Prostate gland (tissue), 2 donors: ENCODE results near the gene GNAZ.

ENCODE experiments used
- POLR2A ChIP-seq: fragments of 450-650 bp; IDR thresholded peaks from one replicate; pipeline ENCODE4 v1.6.1; 2016; ENCODE audit warnings: antibody characterized with exemption, mild to moderate bottlenecking
- POLR2AphosphoS5 ChIP-seq: sonication (generic); formaldehyde crosslinking; IDR thresholded peaks from one replicate; pipeline ENCODE4 v1.6.1; 2017; ENCODE audit warnings: antibody characterized with exemption
- TF ChIP-seq, protein P1 (sequence below), 4 experiments: fragments of 200-600 bp in 2 of 4; fragments of 450-650 bp in 2 of 4; sonication (generic) in 2 of 4; IDR thresholded peaks; 1 replicate in 3 of 4; 2 replicates in 1 of 4; pipeline ENCODE4 v1.5.1; 2016 to 2019; ENCODE audit warnings: antibody characterized with exemption in 4 of 4, mild to moderate bottlenecking in 2 of 4, moderate library complexity in 2 of 4

GRCh38 chr22:23068832-23069385 is 1.4 kb upstream of the GNAZ start:
- no peak for TF ChIP-seq POLR2A
- TF ChIP-seq, protein P1, sequence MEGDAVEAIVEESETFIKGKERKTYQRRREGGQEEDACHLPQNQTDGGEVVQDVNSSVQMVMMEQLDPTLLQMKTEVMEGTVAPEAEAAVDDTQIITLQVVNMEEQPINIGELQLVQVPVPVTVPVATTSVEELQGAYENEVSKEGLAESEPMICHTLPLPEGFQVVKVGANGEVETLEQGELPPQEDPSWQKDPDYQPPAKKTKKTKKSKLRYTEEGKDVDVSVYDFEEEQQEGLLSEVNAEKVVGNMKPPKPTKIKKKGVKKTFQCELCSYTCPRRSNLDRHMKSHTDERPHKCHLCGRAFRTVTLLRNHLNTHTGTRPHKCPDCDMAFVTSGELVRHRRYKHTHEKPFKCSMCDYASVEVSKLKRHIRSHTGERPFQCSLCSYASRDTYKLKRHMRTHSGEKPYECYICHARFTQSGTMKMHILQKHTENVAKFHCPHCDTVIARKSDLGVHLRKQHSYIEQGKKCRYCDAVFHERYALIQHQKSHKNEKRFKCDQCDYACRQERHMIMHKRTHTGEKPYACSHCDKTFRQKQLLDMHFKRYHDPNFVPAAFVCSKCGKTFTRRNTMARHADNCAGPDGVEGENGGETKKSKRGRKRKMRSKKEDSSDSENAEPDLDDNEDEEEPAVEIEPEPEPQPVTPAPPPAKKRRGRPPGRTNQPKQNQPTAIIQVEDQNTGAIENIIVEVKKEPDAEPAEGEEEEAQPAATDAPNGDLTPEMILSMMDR (IDR thresholded peaks at IDR 0.05) = no peak
- TF ChIP-seq POLR2AphosphoS5 = no peak
